ACC112 (cell line): Measurements from ENCODE around the gene ABCA1.

Experiments
- H2AFZ ChIP-seq: fragments of 200-600 bp; sonication (generic); one replicate; pipeline ENCODE4 v1.6.0; 2017; ENCODE audit warnings: antibody characterized with exemption, low read length; ENCODE audit not compliant: unreplicated experiment
- H3K27ac ChIP-seq: fragments of 200-600 bp; sonication (generic); 2 replicates; pipeline ENCODE4 v1.5.1; 2014; ENCODE audit warnings: low read depth, mild to moderate bottlenecking, antibody characterized with exemption, low read length, moderate library complexity
- H3K27me3 ChIP-seq: fragments of 200-600 bp; sonication (generic); 2 replicates; pipeline ENCODE4 v1.6.1; 2014; ENCODE audit warnings: mild to moderate bottlenecking, antibody characterized with exemption, low read length, moderate library complexity, mixed read lengths; ENCODE audit not compliant: insufficient read depth
- H3K36me3 ChIP-seq: fragments of 200-600 bp; sonication (generic); 2 replicates; pipeline ENCODE4 v1.6.1; 2016; ENCODE audit warnings: mild to moderate bottlenecking, antibody characterized with exemption, low read length, moderate library complexity, mixed read lengths; ENCODE audit not compliant: insufficient read depth
- H3K4me1 ChIP-seq: fragments of 200-600 bp; sonication (generic); one replicate; pipeline ENCODE4 v1.6.1; 2016; ENCODE audit warnings: low read length, mixed read lengths; ENCODE audit not compliant: insufficient read depth, unreplicated experiment, control insufficient read depth
- H3K4me3 ChIP-seq: fragments of 200-600 bp; sonication (generic); 2 replicates; pipeline ENCODE4 v1.5.1; 2014; ENCODE audit warnings: mild to moderate bottlenecking, low read depth, low read length
- H3K79me2 ChIP-seq: fragments of 200-600 bp; sonication (generic); one replicate; pipeline ENCODE4 v1.6.0; 2016; ENCODE audit warnings: low read length; ENCODE audit not compliant: control insufficient read depth, unreplicated experiment, insufficient read depth

ABCA1 gene

DNA sequence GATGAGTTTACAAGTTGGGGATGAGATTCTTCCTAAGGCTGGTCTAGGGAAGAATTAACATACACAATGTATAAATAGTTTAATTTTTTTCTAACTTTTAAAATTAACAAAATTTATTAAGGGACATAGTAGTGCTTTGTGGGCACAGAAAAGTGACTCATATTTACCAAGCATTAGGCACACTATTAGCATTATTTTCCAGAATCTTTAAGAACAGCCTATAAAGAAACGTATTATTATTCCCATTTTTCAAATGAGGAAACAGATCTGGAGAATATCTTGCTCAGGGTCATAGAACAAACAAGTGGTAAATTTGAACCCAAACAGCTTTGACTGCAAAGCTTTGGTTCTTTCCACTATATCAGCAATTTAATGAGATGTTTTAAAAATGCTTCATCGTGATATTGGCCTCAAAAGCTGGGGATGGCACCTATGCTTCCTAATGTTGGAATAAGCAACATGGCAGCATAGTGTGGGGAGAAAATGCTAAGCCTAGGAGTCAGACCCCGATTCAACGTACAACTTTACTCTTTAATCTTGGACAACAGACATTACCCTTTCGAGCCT is 55.9 kb downstream of the ABCA1 start:
- no peaks in the 10 kb centered on the region for H3K79me2 ChIP-seq

GRCh38 chr9:104869811-104870210 is 58.1 kb downstream of the ABCA1 start:
- H2AFZ ChIP-seq = no peak overlapping the region
- H3K4me3 ChIP-seq = no peak overlapping the region
- H3K27ac ChIP-seq = peak overlapping the region; percentile 75
- peaks cover 75% of the 10 kb centered on the region for H3K4me1 ChIP-seq
- H3K27me3 ChIP-seq = no peaks in the 10 kb centered on the region
- H3K79me2 ChIP-seq = no peaks in the 10 kb centered on the region
- no peaks in the 10 kb centered on the region for H3K36me3 ChIP-seq

More for the DNA sequence above, 55.9 kb downstream of the ABCA1 start:
- H3K36me3 ChIP-seq = no peaks in the 10 kb centered on the region
- no peak overlapping the region for H3K4me3 ChIP-seq
- H2AFZ ChIP-seq = no peak overlapping the region
- H3K27ac ChIP-seq = peak overlapping the region; percentile 99
- H3K27me3 ChIP-seq = no peaks in the 10 kb centered on the region
- H3K4me1 ChIP-seq = peaks cover 56% of the 10 kb centered on the region

DNA sequence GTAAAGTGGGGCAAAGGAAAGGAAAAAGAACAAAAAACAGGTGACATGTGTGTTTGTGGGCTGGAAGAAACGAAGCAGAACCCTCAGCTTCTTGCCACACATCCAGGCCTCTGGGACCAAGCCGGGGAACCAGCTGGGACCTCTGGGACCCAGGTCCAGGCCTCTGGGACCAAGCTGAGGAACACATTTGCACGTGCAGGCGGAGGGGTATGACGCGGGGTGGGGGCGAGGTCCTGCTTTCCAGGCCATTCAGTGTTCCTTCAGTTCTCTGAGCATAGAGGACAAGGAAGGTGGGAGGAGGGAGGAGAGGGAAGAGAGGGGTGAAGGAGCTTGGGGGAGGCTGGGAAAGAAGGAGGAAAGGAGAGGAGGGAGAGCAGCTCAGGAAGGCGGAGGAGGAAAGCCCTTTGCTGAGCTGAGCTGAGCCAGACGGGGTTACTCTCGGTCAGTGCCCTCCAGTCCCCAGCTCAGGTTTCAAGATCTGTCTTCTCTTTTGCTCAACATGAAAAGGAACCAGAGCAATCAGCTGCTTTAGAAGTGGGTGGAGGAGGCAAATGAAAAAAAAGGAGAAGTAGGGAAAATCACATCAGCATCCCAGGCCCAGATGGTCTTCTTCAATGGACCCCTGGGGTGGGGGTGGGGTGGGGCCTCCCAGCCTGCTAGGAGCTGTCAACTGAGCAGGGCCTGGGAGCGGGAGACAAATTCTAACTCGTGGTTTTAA is 59.1 kb downstream of the ABCA1 start:
- H2AFZ ChIP-seq = no peak overlapping the region
- H3K79me2 ChIP-seq = no peaks in the 10 kb centered on the region
- H3K27ac ChIP-seq = peak overlapping the region; percentile 75
- H3K4me1 ChIP-seq = peaks cover 80% of the 10 kb centered on the region
- no peaks in the 10 kb centered on the region for H3K36me3 ChIP-seq
- no peaks in the 10 kb centered on the region for H3K27me3 ChIP-seq
- H3K4me3 ChIP-seq = no peak overlapping the region

DNA sequence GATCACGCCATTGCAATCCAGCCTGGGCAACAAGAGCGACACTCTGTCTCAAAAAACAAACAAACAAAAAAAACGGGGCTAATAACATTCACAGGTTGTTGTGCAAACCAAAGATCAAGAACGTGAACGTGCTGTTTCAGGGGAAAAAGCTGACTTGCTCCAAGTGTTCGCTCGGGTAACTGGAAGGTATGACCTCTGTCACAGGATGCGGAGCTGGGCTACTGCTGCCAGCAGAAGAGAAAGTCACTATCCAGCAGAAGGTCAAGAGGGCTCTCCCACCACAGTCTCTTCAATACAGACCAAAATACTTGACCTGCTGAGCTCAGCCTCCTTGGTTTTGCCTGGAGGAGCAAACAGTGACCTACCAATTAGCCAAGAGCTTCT is 59.7 kb downstream of the ABCA1 start:
- Histone ChIP-seq H3K4me1 (peaks cover 80% of the 10 kb centered on the region), H3K27me3 (no peaks in the 10 kb centered on the region)

GRCh38 chr9:104866191-104866590 is 61.8 kb downstream of the ABCA1 start:
- Histone ChIP-seq H3K4me3 (no peak overlapping the region), H3K36me3 (no peaks in the 10 kb centered on the region; the same call in 1 of the 2 replicates), H3K79me2 (no peaks in the 10 kb centered on the region), H2AFZ (no peak overlapping the region), H3K27me3 (no peaks in the 10 kb centered on the region), H3K27ac (peak overlapping the region; percentile 15; the same call in 1 of the 2 replicates), H3K4me1 (peaks cover 66% of the 10 kb centered on the region)

More for the DNA sequence above, 59.7 kb downstream of the ABCA1 start:
- Histone ChIP-seq H2AFZ (no peak overlapping the region), H3K36me3 (no peaks in the 10 kb centered on the region), H3K79me2 (no peaks in the 10 kb centered on the region), H3K27ac (peak overlapping the region; percentile 75), H3K4me3 (no peak overlapping the region)

GRCh38 chr9:104864675-104865104 is 63.3 kb downstream of the ABCA1 start:
- no peaks in the 10 kb centered on the region for H3K79me2 ChIP-seq
- no peaks in the 10 kb centered on the region for H3K27me3 ChIP-seq
- no peak overlapping the region for H3K4me3 ChIP-seq
- H2AFZ ChIP-seq = no peak overlapping the region
- H3K36me3 ChIP-seq = no peaks in the 10 kb centered on the region; the same call in 1 of the 2 replicates
- H3K4me1 ChIP-seq = peaks cover 55% of the 10 kb centered on the region
- peak overlapping the region; percentile 71 for H3K27ac ChIP-seq

DNA sequence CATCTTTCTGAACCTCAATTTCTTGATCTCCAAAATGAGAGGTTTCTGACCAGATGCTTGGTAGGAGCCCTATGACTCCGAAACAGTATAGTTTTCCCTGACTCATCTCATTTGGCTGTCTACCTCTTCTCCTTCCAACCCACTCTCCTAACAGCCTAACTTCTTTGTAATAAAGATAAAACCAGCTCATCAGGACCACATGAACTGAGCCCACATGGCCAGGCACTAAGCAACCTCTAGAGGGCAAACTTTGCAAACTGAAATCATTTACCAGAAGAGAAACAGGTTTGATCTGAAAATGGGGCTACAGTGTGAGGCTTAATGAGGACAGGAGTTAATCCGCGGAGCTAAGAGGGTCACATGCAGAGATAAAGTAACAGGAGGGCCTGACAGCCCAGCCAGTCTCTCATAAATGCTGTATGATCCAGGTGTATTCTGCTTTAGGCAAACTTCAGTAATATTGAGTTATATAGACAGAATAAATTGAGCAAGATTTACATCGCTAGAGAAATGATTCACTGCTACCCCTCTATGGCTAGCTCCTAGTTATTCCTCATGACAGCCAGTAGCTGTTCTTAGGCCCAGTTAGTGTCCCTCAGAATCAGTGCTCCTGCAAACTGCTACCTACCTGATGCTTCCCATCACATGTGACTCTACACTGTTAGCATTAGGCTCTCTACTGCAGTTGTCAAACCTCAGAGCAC is 64.6 kb downstream of the ABCA1 start:
- Histone ChIP-seq H3K36me3 (no peaks in the 10 kb centered on the region; the same call in 1 of the 2 replicates), H3K4me3 (no peak overlapping the region), H3K27ac (peak overlapping the region; percentile 71), H2AFZ (peak overlapping the region; percentile 13), H3K79me2 (no peaks in the 10 kb centered on the region), H3K4me1 (peaks cover 50% of the 10 kb centered on the region), H3K27me3 (no peaks in the 10 kb centered on the region)

DNA sequence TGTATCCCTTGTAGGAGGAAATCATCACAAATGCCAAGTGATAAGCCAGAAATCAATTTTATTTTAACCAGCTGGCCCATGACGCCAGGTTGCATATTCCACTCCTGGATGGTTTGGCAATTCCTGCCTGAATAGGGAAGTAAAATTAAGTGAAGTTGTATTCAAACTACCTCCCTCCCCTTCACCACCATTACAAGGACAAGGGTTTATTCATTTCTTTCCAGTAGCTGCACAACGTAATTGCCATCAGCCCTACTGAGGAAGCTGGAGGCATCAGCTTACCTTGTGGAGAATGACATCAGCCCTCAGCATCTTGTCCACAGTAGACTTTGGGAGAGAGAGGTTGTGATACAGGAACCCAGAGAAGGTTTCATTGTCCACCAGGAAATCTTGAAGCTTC is 66.6 kb downstream of the ABCA1 start:
- Histone ChIP-seq H3K79me2 (no peaks in the 10 kb centered on the region), H3K27ac (no peak overlapping the region), H3K4me3 (no peak overlapping the region), H2AFZ (no peak overlapping the region), H3K27me3 (no peaks in the 10 kb centered on the region), H3K36me3 (peaks cover 4% of the 10 kb centered on the region; the same call in 1 of the 2 replicates), H3K4me1 (peaks cover 54% of the 10 kb centered on the region)

DNA sequence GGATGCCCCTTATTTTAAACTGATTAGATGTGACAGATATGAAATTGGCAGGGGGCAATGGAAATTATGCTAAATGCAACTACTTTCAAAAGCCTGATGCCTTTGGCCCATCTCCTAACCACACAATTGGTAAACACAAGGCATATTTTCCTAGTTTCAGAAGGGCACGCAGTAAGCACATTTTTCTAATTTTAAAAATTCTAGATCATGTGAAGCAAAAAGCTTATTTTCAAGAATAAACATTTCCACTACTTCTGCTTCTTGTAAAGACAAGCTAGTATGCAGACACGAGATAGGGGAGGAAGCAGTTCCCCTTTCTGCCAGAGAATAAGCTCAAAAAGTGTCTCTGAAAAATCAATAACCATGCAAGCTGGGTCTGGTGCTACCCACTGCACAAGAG is 67.7 kb downstream of the ABCA1 start:
- no peaks in the 10 kb centered on the region for H3K79me2 ChIP-seq
- H3K4me3 ChIP-seq = no peak overlapping the region
- peaks cover 7% of the 10 kb centered on the region; the same call in 1 of the 2 replicates for H3K36me3 ChIP-seq
- peaks cover 54% of the 10 kb centered on the region for H3K4me1 ChIP-seq
- no peak overlapping the region for H2AFZ ChIP-seq
- no peak overlapping the region for H3K27ac ChIP-seq
- H3K27me3 ChIP-seq = no peaks in the 10 kb centered on the region

DNA sequence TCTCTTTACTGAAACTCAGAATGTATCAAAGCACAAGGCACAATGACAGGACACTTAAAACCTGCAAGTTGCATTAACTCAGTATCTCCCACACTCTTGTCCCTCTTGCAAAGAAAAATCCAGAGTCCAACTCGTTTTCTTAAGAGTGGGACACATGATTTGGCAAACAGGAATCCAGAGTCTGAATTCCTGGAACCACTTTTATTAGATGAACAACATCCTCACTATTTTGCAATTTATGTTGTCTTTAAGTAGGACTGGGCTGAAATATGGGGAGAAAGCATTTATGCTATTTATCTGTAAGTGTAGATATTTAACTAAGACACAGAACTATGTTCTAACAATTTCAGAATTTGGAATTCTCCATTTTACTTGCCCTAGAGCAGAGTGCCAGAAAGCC is 69.1 kb downstream of the ABCA1 start:
- Histone ChIP-seq H3K27me3 (no peaks in the 10 kb centered on the region), H3K27ac (no peak overlapping the region), H2AFZ (no peak overlapping the region), H3K4me1 (peaks cover 48% of the 10 kb centered on the region), H3K79me2 (no peaks in the 10 kb centered on the region), H3K36me3 (peaks cover 7% of the 10 kb centered on the region; the same call in 1 of the 2 replicates), H3K4me3 (no peak overlapping the region)
